Measurements from ENCODE around the gene ATP10B.
"Not testable (repeated sequence)": the region's sequence is repeated elsewhere in the genome, so short reads cannot be mapped to it uniquely, and the experiment has no call there.

The ATP10B gene

DNA sequence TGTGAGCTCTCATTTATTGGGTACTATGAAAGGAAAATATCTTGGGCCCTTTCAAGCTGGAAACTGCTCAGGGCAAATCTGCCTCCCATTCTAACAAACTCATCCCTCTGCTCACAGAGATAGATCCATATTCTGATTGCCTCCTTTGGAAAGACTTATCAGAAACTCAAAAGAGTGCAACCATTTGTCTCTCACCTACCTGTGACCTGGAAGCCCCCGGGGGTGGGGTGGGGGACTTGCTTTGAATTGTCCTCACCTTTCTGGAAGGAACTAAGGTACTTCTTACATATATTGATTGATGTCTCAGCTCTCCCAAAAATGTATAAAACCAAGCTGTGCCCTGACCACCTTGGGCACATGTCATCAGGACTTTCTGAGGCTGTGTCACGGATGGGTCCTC is 125.3 kb downstream of the ATP10B start:
- no peaks in the 10 kb centered on the region for H3K36me3 ChIP-seq (ENCODE audit: insufficient read depth, low read length)
- H2AFZ ChIP-seq (ENCODE audit: low read length, unreplicated experiment), result no peak overlapping the region
- H3K27ac ChIP-seq (ENCODE audit: low read depth, low read length), result no peak overlapping the region
- no peaks in the 10 kb centered on the region for H3K4me1 ChIP-seq (ENCODE audit: control insufficient read depth, insufficient read depth, low read length, unreplicated experiment)
- H3K79me2 ChIP-seq (ENCODE audit: control insufficient read depth, insufficient read depth, low read length, unreplicated experiment), result no peaks in the 10 kb centered on the region
- H3K27me3 ChIP-seq (ENCODE audit: insufficient read depth, low read length), result no peaks in the 10 kb centered on the region
- no peak overlapping the region for H3K4me3 ChIP-seq (ENCODE audit: low read depth, low read length)

DNA sequence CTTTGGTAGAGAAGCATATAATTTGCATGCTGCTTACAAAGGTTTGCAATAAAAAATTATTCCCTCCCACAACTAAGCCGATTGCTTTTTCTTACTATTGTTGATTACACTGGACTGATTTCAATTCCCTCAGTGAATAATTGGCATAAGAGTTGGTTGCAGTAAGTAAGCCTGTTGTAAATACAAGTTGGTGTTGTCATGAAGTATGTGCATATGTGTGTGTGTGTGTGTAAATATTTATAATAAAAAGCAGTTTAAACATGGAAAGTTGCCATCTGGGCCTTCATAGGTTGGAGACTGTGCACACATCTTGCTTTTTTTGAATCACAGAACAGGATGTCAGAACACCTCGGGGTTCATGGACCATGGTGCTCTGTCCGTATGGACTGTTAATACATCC is 131.2 kb downstream of the ATP10B start:
- H3K79me2 ChIP-seq (ENCODE audit: control insufficient read depth, insufficient read depth, low read length, unreplicated experiment), result no peaks in the 10 kb centered on the region
- no peak overlapping the region for H3K27ac ChIP-seq (ENCODE audit: low read depth, low read length)
- H3K4me1 ChIP-seq (ENCODE audit: control insufficient read depth, insufficient read depth, low read length, unreplicated experiment), result no peaks in the 10 kb centered on the region
- H2AFZ ChIP-seq (ENCODE audit: low read length, unreplicated experiment), result no peak overlapping the region
- H3K4me3 ChIP-seq (ENCODE audit: low read depth, low read length), result no peak overlapping the region
- no peaks in the 10 kb centered on the region for H3K27me3 ChIP-seq (ENCODE audit: insufficient read depth, low read length)
- no peaks in the 10 kb centered on the region for H3K36me3 ChIP-seq (ENCODE audit: insufficient read depth, low read length)

DNA sequence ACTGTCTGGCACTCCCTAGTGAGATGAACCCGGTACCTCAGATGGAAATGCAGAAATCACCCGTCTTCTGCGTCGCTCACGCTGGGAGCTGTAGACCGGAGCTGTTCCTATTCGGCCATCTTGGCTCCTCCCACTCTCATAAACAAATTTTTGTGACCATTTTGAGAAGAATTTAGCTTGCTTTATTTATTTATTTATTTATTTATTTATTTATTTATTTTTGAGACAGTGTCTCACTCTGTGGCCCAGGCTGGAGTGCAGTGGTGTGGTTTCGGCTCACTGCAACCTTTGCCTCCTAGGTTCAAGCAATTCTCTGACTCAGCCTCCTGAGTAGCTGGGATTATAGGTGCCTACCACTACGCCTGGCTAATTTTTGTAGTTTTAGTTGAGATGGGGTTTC is 136.5 kb downstream of the ATP10B start:
- not testable (repeated sequence) for H3K27me3 ChIP-seq (ENCODE audit: insufficient read depth, low read length); H3K4me3 ChIP-seq (ENCODE audit: low read depth, low read length); H2AFZ ChIP-seq (ENCODE audit: low read length, unreplicated experiment); H3K36me3 ChIP-seq (ENCODE audit: insufficient read depth, low read length); H3K27ac ChIP-seq (ENCODE audit: low read depth, low read length); H3K4me1 ChIP-seq (ENCODE audit: control insufficient read depth, insufficient read depth, low read length, unreplicated experiment); H3K79me2 ChIP-seq (ENCODE audit: control insufficient read depth, insufficient read depth, low read length, unreplicated experiment)

DNA sequence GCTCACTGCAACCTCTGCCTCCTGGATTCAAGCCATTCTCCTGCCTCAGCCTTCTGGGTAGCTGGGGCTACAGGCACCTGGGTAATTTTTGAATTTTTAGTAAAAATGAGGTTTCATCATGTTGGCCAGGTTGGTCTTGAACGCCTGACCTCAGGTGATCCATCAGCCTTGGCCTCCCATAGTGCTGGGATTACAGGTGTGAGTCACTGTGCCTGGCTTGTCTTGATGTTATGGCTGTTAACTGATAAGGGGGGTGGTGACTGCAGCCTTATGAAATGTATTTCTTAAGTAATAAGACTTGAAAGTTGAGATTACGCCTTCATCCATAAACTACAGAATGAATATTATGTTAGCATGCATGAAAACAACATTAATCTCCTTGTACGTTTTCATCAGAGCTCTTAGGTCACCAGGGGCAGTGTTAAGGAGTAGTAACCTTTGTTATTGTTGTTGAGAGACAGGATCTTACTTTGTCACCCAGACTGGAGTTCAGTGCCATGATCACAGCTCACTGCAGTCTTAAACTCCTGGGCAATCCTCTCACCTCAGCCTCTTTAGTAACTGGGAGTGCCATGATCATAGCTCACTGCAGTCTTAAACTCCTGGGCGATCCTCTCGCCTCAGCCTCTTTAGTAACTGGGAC is 148.3 kb downstream of the ATP10B start:
- Histone ChIP-seq H3K36me3 (ENCODE audit: insufficient read depth, low read length) (no peaks in the 10 kb centered on the region), H3K27me3 (ENCODE audit: insufficient read depth, low read length) (no peaks in the 10 kb centered on the region), H3K27ac (ENCODE audit: low read depth, low read length) (no peak overlapping the region), H3K4me1 (ENCODE audit: control insufficient read depth, insufficient read depth, low read length, unreplicated experiment) (no peaks in the 10 kb centered on the region), H3K79me2 (ENCODE audit: control insufficient read depth, insufficient read depth, low read length, unreplicated experiment) (no peaks in the 10 kb centered on the region), H3K4me3 (ENCODE audit: low read depth, low read length) (no peak overlapping the region), H2AFZ (ENCODE audit: low read length, unreplicated experiment) (no peak overlapping the region)

- Histone ChIP-seq H3K4me1 (ENCODE audit: control insufficient read depth, insufficient read depth, low read length, unreplicated experiment) (no peaks in the 10 kb centered on the region), H3K36me3 (ENCODE audit: insufficient read depth, low read length) (no peaks in the 10 kb centered on the region), H3K79me2 (ENCODE audit: control insufficient read depth, insufficient read depth, low read length, unreplicated experiment) (no peaks in the 10 kb centered on the region), H3K27ac (ENCODE audit: low read depth, low read length) (no peak overlapping the region), H3K27me3 (ENCODE audit: insufficient read depth, low read length) (no peaks in the 10 kb centered on the region), H2AFZ (ENCODE audit: low read length, unreplicated experiment) (no peak overlapping the region), H3K4me3 (ENCODE audit: low read depth, low read length) (no peak overlapping the region)
These were observed 149.1 kb downstream of the ATP10B start for GRCh38 chr5:160702934-160703333.

- no peaks in the 10 kb centered on the region for H3K4me1 ChIP-seq (ENCODE audit: control insufficient read depth, insufficient read depth, low read length, unreplicated experiment)
- H3K27ac ChIP-seq (ENCODE audit: low read depth, low read length), result no peak overlapping the region
- H3K4me3 ChIP-seq (ENCODE audit: low read depth, low read length), result no peak overlapping the region
- H2AFZ ChIP-seq (ENCODE audit: low read length, unreplicated experiment), result no peak overlapping the region
- H3K79me2 ChIP-seq (ENCODE audit: control insufficient read depth, insufficient read depth, low read length, unreplicated experiment), result no peaks in the 10 kb centered on the region
- no peaks in the 10 kb centered on the region for H3K36me3 ChIP-seq (ENCODE audit: insufficient read depth, low read length)
- H3K27me3 ChIP-seq (ENCODE audit: insufficient read depth, low read length), result no peaks in the 10 kb centered on the region
These were observed 149.7 kb downstream of the ATP10B start for GRCh38 chr5:160702311-160702803.

DNA sequence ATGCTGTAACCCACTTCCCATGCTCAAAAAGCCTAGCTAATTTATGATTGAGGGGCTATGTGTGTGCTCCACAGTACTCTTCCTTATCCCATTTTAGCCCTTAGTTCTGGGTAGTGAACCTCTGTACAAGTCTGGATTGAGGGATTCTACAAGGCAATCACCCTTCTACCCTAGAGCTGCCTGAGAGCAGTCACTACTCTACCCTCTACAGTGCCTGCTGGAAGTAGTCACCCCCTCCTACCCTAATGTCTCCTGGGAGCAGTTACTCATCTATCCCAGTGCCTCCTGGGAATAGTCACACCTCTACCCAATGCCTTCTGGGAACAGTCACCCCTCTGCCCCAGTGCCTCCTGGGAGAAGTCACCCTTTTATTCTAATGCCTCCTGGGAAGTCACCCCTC is 150.6 kb downstream of the ATP10B start:
- H3K79me2 ChIP-seq (ENCODE audit: control insufficient read depth, insufficient read depth, low read length, unreplicated experiment), result no peaks in the 10 kb centered on the region
- H3K4me3 ChIP-seq (ENCODE audit: low read depth, low read length), result no peak overlapping the region
- no peak overlapping the region for H2AFZ ChIP-seq (ENCODE audit: low read length, unreplicated experiment)
- H3K36me3 ChIP-seq (ENCODE audit: insufficient read depth, low read length), result no peaks in the 10 kb centered on the region
- H3K27me3 ChIP-seq (ENCODE audit: insufficient read depth, low read length), result no peaks in the 10 kb centered on the region
- no peak overlapping the region for H3K27ac ChIP-seq (ENCODE audit: low read depth, low read length)
- H3K4me1 ChIP-seq (ENCODE audit: control insufficient read depth, insufficient read depth, low read length, unreplicated experiment), result no peaks in the 10 kb centered on the region

DNA sequence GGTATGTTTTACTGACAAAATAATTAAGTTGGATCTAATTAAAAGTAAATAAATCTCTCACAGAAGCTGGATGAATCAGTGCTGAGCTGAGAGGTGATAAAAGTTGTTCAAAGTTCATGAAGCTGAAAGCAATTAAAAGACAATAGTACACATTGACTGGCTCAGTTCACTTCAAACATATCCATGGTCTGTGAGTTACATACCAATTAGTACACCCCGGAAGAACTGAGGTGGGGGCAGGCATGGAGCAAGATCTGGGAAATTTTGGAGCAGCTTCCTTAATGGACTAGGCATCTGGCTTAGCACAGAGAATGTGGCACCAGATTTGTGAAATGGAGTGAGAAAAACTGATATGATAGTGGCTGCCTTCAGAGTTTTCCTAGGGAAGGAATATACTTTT is 152.7 kb downstream of the ATP10B start:
- Histone ChIP-seq H3K4me3 (ENCODE audit: low read depth, low read length) (no peak overlapping the region), H2AFZ (ENCODE audit: low read length, unreplicated experiment) (no peak overlapping the region), H3K36me3 (ENCODE audit: insufficient read depth, low read length) (no peaks in the 10 kb centered on the region), H3K27ac (ENCODE audit: low read depth, low read length) (no peak overlapping the region), H3K4me1 (ENCODE audit: control insufficient read depth, insufficient read depth, low read length, unreplicated experiment) (no peaks in the 10 kb centered on the region), H3K79me2 (ENCODE audit: control insufficient read depth, insufficient read depth, low read length, unreplicated experiment) (no peaks in the 10 kb centered on the region), H3K27me3 (ENCODE audit: insufficient read depth, low read length) (no peaks in the 10 kb centered on the region)

- Histone ChIP-seq H3K27ac (ENCODE audit: low read depth, low read length) (no peak overlapping the region), H2AFZ (ENCODE audit: low read length, unreplicated experiment) (no peak overlapping the region), H3K4me1 (ENCODE audit: control insufficient read depth, insufficient read depth, low read length, unreplicated experiment) (no peaks in the 10 kb centered on the region), H3K27me3 (ENCODE audit: insufficient read depth, low read length) (no peaks in the 10 kb centered on the region), H3K36me3 (ENCODE audit: insufficient read depth, low read length) (no peaks in the 10 kb centered on the region), H3K79me2 (ENCODE audit: control insufficient read depth, insufficient read depth, low read length, unreplicated experiment) (no peaks in the 10 kb centered on the region), H3K4me3 (ENCODE audit: low read depth, low read length) (no peak overlapping the region)
These were observed 154.7 kb downstream of the ATP10B start for GRCh38 chr5:160697281-160697680.

DNA sequence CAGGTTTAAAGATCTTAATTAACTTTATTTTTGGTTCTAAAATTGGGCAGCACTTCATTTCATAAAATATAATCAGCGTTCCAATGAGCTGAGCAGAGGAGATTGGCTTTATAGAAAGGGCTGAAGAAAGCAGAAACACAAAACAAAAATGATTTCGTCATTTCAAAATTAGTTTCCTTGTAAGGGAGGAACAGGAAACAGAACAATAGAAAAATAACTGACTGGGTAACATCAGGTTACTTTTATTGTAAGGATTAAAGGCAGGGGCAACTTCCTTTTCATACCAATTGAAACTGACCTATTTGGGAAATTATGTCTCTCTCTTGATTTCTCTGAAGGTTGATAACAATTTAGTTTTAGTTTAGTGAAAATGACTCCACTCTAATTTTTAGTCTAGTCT is 157.1 kb downstream of the ATP10B start:
- no peak overlapping the region for H3K27ac ChIP-seq (ENCODE audit: low read depth, low read length)
- H3K4me3 ChIP-seq (ENCODE audit: low read depth, low read length), result no peak overlapping the region
- H2AFZ ChIP-seq (ENCODE audit: low read length, unreplicated experiment), result no peak overlapping the region
- no peaks in the 10 kb centered on the region for H3K36me3 ChIP-seq (ENCODE audit: insufficient read depth, low read length)
- H3K27me3 ChIP-seq (ENCODE audit: insufficient read depth, low read length), result no peaks in the 10 kb centered on the region
- H3K4me1 ChIP-seq (ENCODE audit: control insufficient read depth, insufficient read depth, low read length, unreplicated experiment), result no peaks in the 10 kb centered on the region
- H3K79me2 ChIP-seq (ENCODE audit: control insufficient read depth, insufficient read depth, low read length, unreplicated experiment), result no peaks in the 10 kb centered on the region

GRCh38 chr5:160693831-160694465 is 158.1 kb downstream of the ATP10B start:
- Histone ChIP-seq H3K27me3 (ENCODE audit: insufficient read depth, low read length) (no peaks in the 10 kb centered on the region), H3K27ac (ENCODE audit: low read depth, low read length) (no peak overlapping the region), H3K79me2 (ENCODE audit: control insufficient read depth, insufficient read depth, low read length, unreplicated experiment) (no peaks in the 10 kb centered on the region), H3K4me3 (ENCODE audit: low read depth, low read length) (no peak overlapping the region), H2AFZ (ENCODE audit: low read length, unreplicated experiment) (no peak overlapping the region), H3K4me1 (ENCODE audit: control insufficient read depth, insufficient read depth, low read length, unreplicated experiment) (no peaks in the 10 kb centered on the region), H3K36me3 (ENCODE audit: insufficient read depth, low read length) (no peaks in the 10 kb centered on the region)

All from ACC112 (cell line).